ENCODE measurements around the gene CFLAR.

- peak in 1 of 2 donors; percentile 44 for TF ChIP-seq EP300 (IDR thresholded peaks at IDR 0.05)
- TF ChIP-seq CTCF (IDR thresholded peaks at IDR 0.05), result no peak
These were observed 22.4 kb upstream of the CFLAR start for GRCh38 chr2:201093573-201093972.

Data from tibial nerve (tissue), 4 donors.